K562 (cell line): Measurements from ENCODE around the gene CACNA2D4. TPM values are rescaled to one million over a fixed set of nuclear protein-coding genes. Genes with fewer than 3 reads are reported as not detected.
A peak's percentile ranks its signal among the peaks of the same experiment; 100 is the strongest.

Experiments used
- GABPA ChIP-seq: fragments of 200-800 bp; sonication (Bioruptor generic); conservative IDR thresholded peaks from 2 replicates; pipeline ENCODE4 v1.6.1; 2016; ENCODE audit warnings: low read depth, missing genetic modification characterization, missing compliant biosample characterization
- MGA ChIP-seq: fragments of 450-650 bp; IDR thresholded peaks from 2 replicates; pipeline ENCODE4 v1.6.1; 2016; ENCODE audit warnings: mild to moderate bottlenecking, moderate library complexity
- ZBTB40 ChIP-seq, 2 experiments: fragments of 450-650 bp in 1 of 2; sonication (generic) in 1 of 2; formaldehyde crosslinking in 1 of 2; IDR thresholded peaks; 2 replicates each; pipeline versions ENCODE4 v1.7.1 to v1.9.0; 2016 to 2022; ENCODE audit warnings: inconsistent platforms in 1 of 2, mild to moderate bottlenecking in 1 of 2, missing genetic modification reagents in 1 of 2
- ZNF175 ChIP-seq: fragments of 200-800 bp; sonication (Bioruptor generic); IDR thresholded peaks from 2 replicates; pipeline ENCODE4 v1.6.1; 2016; ENCODE audit warnings: low read depth, mild to moderate bottlenecking, missing genetic modification characterization, missing compliant biosample characterization
- polyA plus RNA-seq, 8 experiments: library from polyadenylated mRNA; depleted of rRNA in 4 of 8; stranded (reverse) in 5 of 8; unstranded in 3 of 8; fragments of >200 nt; fragmentation: Nextera tagmentation in 2 of 8; fragmentation: Illumina TruSeq in 1 of 8; extraction: Ambion mirVana in 2 of 8; extraction: Trizol in 1 of 8; gene quantifications; 2 replicates each; pipeline versions ENCODE4 v1.2.1 to v1.2.3, GENCODE V29; 2011 to 2014; ENCODE audit warnings: inconsistent platforms in 1 of 8, missing spikeins in 1 of 8
- total RNA-seq, 7 experiments: library from RNA; depleted of rRNA in 6 of 7; stranded (reverse); fragments of >200 nt in 6 of 7; fragmentation: Illumina TruSeq in 2 of 7; extraction: Trizol in 2 of 7; gene quantifications; 2 replicates each; pipeline versions ENCODE4 v1.2.1 to v1.2.3, GENCODE V29; 2011 to 2021; ENCODE audit warnings: low replicate concordance in 1 of 7

Gene CACNA2D4
- total and polyA plus RNA-seq, 9 of the 15 experiments (the other 6 are each of a cell fraction or from before 2014, with no cell fraction given) = 0.04 to 0.69 (median 0.40) TPM; not detected in 3

- TF ChIP-seq MGA = peak; percentile 89
- TF ChIP-seq ZNF175 (CRISPR knock-in tag) = 0 out of 2 replicates have a peak, but pooled peaks have one; percentile 38
- peak; percentile 92 for TF ChIP-seq GABPA (tag)
- peak; percentile 90 for TF ChIP-seq ZBTB40 (IDR thresholded peaks at IDR 0.05)
- TF ChIP-seq ZBTB40 (CRISPR knock-in tag; IDR thresholded peaks at IDR 0.05) = no peak
Measured at GRCh38 chr12:1804545-1805332, 113.7 kb downstream of the CACNA2D4 start (continued).
